ENCODE measurements around the gene KLHDC2. TPM values are rescaled to one million over a fixed set of nuclear protein-coding genes. Genes with fewer than 3 reads are reported as not detected.

The KLHDC2 gene
- total RNA-seq, 4 donors from 2014 or later, result 75.8 to 104 (median 83.6) TPM

- TF ChIP-seq, protein P1, sequence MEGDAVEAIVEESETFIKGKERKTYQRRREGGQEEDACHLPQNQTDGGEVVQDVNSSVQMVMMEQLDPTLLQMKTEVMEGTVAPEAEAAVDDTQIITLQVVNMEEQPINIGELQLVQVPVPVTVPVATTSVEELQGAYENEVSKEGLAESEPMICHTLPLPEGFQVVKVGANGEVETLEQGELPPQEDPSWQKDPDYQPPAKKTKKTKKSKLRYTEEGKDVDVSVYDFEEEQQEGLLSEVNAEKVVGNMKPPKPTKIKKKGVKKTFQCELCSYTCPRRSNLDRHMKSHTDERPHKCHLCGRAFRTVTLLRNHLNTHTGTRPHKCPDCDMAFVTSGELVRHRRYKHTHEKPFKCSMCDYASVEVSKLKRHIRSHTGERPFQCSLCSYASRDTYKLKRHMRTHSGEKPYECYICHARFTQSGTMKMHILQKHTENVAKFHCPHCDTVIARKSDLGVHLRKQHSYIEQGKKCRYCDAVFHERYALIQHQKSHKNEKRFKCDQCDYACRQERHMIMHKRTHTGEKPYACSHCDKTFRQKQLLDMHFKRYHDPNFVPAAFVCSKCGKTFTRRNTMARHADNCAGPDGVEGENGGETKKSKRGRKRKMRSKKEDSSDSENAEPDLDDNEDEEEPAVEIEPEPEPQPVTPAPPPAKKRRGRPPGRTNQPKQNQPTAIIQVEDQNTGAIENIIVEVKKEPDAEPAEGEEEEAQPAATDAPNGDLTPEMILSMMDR (IDR thresholded peaks at IDR 0.05; ENCODE audit: low read depth), result no peak
Measured at GRCh38 chr14:49755378-49755777, 12.6 kb upstream of the KLHDC2 start.

GRCh38 chr14:49761839-49762551 is 6.0 kb upstream of the KLHDC2 start:
- TF ChIP-seq, protein P1 (IDR thresholded peaks at IDR 0.05; ENCODE audit: low read depth), result no peak

DNA sequence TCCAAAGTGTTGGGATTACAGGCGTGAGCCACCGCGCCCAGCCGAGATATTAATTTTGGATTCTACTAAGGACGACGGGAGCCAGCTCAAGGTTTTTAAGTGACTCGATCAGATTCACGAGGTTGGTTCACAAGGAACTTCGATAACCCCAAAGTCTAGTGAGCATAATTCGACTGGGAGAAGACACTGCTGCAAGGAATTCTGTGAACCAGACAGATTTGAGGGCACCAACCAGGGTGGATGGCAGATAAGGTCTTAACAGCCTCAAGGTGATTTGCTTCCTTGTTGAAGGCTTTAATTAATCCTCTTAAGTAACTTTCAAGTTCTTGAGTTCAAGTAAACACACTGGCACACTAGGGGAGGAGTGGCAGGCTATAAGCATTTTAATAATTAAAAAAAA is 1.1 kb upstream of the KLHDC2 start:
- TF ChIP-seq, protein P1 (IDR thresholded peaks at IDR 0.05; ENCODE audit: low read depth), result no peak

- TF ChIP-seq, protein P1 (IDR thresholded peaks at IDR 0.05; ENCODE audit: low read depth), result no peak
Measured at GRCh38 chr14:49767270-49767570, 733 bp upstream of the KLHDC2 start.

DNA sequence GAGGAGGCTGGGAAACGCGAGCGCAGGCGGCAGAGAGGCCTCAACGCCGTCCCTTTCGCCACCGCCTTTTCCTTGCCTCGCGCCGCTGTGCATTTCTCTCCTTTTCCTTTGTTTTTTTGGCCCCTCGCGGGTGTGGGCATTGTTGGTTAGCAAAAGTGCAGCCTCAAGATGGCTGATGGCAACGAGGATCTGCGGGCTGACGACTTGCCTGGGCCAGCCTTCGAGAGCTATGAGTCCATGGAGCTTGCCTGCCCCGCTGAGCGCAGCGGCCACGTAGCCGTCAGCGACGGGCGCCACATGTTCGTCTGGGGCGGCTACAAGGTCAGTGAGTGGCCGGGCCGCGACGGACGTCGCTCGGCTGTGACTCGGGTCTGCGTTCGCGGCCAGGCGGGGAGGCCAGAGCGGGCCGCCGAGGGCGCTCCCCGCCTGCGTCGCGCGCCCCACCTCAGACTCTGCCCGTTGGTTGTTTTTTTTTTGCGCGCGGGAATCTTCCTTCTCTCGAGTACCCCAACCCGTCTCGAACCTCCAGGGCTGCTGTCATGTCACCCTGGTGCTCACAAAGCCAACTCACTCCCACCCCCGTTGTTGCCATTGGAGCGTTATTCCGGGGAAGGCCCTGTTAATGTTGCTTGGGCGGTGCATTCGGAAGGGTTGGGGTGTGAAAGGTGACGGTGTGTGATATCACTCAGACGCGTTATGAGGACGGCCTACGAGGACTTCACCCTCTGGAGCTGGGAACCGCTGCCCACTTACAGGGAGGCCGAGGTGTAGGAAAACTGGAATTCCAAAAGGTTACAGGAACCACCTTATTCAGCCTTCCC is 558 bp downstream of the KLHDC2 start:
- TF ChIP-seq, protein P1 (IDR thresholded peaks at IDR 0.05; ENCODE audit: low read depth), result no peak

DNA sequence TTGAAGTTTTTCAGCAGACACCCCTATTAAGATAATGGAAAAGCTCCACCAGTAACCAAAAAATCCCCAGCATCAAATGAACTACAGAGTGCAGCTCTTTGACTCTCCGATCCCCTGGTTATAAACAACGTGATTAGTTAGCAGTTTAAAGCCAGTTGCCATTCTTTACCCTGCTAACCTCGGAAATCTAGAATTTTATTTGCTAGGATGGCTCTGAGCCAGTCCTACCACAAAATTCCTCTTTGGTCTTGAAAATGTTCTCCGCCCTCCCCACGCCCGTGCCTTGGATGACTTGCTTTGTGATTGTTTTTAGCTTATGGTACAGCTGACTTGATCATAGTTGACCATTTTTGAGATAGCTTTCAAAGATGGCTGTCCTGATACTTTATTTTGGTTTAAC is 1.2 kb downstream of the KLHDC2 start:
- TF ChIP-seq, protein P1 (IDR thresholded peaks at IDR 0.05; ENCODE audit: low read depth), result no peak

GRCh38 chr14:49769581-49770211 is 1.7 kb downstream of the KLHDC2 start:
- TF ChIP-seq, protein P1 (IDR thresholded peaks at IDR 0.05; ENCODE audit: low read depth), result no peak
